ENCODE results near the gene OSBP2. TPM values are rescaled to one million over a fixed set of nuclear protein-coding genes. Genes with fewer than 3 reads are reported as not detected.
"Not testable (repeated sequence)": the region's sequence is repeated elsewhere in the genome, so short reads cannot be mapped to it uniquely, and the experiment has no call there.

The OSBP2 gene
- polyA plus RNA-seq, 5 donors, result 13.6 to 19.5 (median 17.0) TPM

GRCh38 chr22:30763815-30764673, 69.4 kb downstream of the OSBP2 start:
- DNase-seq, result peak; percentile 55 to 57

DNA sequence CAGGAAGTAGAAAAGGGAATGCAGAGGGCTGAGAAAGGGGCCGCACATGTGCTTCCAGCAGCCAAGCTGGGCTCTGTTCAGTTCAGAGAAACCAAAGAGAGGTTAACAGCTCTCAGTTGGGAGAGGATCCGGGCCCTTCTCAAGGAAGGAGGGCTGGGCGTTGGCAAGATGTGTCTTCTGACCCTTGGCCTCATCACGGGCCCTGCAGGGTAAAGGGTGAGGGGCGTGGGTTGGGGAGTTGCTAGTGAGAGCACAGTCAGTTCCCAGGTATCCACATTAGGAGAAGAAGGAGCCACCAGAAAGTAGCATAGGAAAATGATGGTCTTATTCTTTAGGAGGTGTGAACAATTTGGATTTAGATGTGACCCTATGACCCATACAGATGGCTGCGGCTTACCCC, 73.0 kb downstream of the OSBP2 start:
- DNase-seq, result no peak

- DNase-seq, result no peak
Measured at GRCh38 chr22:30770716-30771115, 76.0 kb downstream of the OSBP2 start.

GRCh38 chr22:30773919-30774318, 79.2 kb downstream of the OSBP2 start:
- no peak for DNase-seq

DNA sequence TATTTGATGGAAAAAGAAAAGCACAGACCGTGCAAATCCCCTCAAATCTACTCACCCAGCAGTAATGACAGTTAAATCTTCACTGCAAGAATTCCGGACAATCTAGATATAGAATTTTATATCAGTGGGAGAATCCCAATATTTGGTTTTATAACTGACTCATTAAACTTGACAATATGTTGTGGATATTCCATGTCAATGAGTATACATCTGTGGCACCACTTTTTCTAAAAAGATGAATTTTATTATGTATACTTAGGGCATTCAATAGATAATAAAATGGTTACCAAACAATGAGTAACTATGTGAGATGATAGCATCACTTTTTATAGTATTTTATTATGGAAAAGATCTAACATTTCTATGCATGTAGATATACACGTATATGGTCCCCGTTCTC, 79.9 kb downstream of the OSBP2 start:
- no peak for DNase-seq

DNA sequence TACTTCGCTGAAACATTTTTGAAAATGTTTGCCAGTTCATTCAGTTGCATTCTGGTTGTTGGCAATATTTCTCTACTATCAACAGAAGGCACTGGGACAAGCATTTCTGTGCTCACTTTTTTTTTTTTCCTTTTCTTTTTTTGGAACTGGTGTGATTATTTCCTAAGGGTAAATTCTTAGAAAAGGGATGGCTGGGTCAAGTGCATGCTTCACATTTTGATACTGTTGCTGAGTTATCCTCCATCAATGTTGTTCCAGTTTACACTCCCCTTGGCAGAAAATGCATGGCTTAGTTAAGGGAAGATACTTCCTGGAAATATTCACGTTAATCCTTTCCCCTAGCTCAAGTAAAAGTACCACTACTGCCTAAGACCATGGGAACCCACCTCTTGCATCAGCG, 81.8 kb downstream of the OSBP2 start:
- DNase-seq, result no peak

GRCh38 chr22:30777146-30777545, 82.5 kb downstream of the OSBP2 start:
- not testable (repeated sequence) for DNase-seq

GRCh38 chr22:30777587-30777986, 82.9 kb downstream of the OSBP2 start:
- no peak for DNase-seq

GRCh38 chr22:30778261-30778660, 83.6 kb downstream of the OSBP2 start:
- no peak for DNase-seq

DNA sequence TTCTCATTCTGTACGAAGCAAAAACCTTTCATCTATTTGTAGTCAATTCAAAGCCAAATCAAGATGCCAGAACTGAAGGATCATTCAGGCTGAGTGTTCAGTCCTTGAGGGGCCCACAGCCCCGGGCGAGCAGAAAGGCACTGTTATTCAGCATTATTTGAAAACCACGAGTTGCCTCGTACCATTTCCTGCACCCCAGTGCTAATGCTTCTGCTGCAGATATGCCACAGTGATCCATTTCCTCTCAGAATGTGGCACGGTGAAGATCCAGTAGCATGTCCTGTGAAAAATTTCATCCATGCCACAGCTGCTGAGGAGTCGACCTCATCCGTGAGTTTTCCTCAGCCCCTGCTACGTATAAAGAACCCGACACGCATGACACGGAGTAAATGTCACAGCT, 85.4 kb downstream of the OSBP2 start:
- DNase-seq, result no peak

- no peak for DNase-seq
Measured at GRCh38 chr22:30781271-30781875, 86.7 kb downstream of the OSBP2 start.

DNA sequence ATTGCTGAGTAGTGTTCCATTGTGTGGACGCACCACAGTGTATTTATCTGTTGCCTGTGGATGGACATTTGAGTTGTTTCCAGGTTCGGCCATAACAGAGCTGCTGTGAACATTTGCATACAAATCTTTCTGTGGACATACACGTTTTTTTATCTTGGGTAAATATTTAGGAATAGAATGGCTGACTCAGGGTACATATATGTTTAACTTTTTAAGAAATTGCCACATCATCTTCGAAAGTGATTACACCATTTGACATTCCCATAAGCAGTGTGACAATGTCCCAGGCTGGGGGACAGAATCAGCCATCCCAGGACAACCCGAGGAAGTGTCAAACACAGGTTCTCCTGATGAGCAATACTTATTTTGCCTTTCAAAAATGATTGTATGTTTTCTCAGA, 87.9 kb downstream of the OSBP2 start:
- DNase-seq, result no peak

GRCh38 chr22:30783021-30783420, 88.3 kb downstream of the OSBP2 start:
- no peak for DNase-seq

DNA sequence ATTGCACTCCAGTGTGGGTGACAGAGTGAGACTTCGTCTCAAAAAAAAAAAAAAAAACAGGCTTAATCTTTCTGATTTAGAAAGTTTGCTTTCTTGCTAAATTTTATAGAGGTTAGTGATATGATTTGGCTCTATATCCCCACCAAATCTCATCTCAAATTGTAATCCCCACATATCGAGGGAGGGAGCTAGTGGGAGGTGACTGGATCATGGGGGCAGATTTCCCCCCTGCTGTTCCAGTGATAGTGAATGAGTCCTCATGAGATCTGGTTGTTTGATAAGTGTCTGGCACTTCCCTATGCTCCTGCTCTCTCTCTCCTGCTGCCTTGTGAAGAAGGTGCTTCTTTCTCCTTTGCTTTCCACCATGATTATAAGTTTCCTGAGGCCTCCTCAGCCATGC, 90.9 kb downstream of the OSBP2 start:
- DNase-seq, result no peak

DNA sequence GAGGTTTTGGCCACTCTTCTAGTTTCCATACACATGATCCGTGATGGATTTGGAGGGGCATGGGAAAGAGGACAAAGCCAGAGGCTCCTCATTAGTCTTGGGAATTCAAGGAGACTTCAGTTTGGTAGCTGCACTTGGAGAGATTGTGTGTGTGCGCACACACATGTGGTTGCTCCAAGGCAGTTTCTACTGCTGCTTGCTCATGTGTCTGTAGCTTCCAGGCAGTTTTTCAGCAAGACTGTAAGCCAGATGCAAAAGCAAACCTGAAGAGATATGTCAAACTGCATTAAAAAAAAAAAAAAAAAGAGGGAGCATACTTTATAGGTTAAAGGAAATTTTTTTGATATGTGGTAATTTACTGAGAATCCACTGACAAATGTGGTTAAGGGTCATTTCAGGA, 95.7 kb downstream of the OSBP2 start:
- DNase-seq, result no peak

DNA sequence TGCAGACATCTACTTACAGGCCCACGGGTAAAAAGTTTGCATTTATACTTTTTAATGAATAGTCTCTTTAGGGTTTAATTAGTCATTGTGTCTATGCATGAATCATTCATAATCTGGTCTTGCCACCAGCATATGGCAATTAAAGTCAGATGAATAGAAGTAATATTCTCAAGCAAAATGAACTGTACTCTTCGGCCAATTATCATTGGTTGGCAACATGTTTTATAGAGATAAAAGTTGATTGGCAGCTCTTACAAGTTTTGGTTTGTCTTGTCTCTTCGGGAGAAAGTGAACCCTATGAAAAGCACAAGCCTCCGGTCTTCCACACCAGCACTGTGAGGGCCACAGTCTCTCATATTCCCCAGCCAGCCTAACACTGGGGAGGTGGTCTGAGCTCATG, 97.8 kb downstream of the OSBP2 start:
- DNase-seq, result no peak

DNA sequence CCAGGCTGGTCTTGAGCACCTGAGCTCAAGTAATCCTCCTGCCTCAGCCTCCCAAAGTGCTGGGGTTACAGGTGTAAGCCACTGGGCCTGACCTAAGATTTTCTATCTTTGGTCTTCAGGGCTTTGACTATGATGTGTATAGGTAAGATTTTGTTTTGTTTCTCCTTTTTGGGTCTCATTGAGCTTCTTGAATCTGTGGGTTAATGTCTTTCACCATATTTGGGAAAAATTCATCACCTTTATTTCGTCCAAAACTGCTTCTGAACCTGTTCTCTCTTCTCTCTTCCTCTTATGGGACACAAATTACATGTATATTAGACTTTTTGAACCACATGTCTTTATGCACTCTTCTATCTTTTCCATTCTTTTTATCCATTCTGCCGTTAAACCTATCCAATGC, 100.4 kb downstream of the OSBP2 start:
- no peak for DNase-seq

- no peak for DNase-seq
Measured at GRCh38 chr22:30801695-30802094, 107.0 kb downstream of the OSBP2 start.

- DNase-seq, result peak; percentile 92 to 93
Measured at GRCh38 chr22:30802202-30803166, 107.8 kb downstream of the OSBP2 start.

DNA sequence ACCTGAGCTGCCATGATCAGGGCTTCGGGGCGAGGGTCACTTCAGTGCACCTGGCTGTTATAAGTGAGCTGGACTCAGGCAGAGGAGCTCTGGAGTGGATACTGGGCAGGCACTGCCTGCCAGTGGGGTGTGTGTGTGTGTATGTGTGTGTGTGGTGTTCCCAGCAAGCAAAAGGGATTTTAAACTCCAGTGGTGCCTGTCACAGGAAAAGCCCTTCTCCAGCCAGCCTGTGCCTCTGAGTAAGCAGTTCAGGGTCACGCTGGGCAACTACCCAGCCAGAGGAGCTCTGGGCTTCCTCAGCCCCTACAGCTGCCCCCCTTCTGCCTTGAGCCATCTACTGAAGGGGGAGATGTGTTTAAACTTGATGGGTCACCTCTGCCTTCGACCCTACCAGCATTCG, 109.0 kb downstream of the OSBP2 start:
- DNase-seq, result no peak

DNA sequence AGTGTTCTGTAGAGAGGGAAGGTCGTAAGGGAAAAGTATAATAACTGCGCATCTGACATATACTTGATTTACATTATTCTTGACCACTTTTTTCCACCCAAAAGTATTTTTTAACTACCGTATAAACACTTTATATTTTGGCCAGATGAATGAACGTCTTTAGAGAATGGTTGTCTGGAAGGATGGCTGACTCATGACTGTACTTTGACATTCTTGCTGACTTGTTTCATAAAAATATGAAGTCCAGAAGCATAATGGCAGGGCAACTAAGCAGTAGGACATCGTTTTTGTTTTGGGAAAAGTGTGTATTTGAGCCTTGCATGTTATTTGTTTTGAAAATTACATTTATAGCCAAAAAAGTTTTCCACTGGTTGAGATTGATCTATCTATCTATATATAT, 110.0 kb downstream of the OSBP2 start:
- no peak for DNase-seq

GRCh38 chr22:30806391-30806861, 111.8 kb downstream of the OSBP2 start:
- no peak for DNase-seq
